ENCODE data around the gene GRID2.

The GRID2 gene

GRCh38 chr4:92461732-92462131 is 158.0 kb downstream of the GRID2 start:
- H3K27ac ChIP-seq, result no peak overlapping the region
- TF ChIP-seq ZFX (IDR thresholded peaks at IDR 0.05), result no peak

- TF ChIP-seq CTCF (conservative IDR thresholded peaks at IDR 0.05) (no peak), ZFX (IDR thresholded peaks at IDR 0.05) (no peak)
- no peak overlapping the region for H3K27ac ChIP-seq
Observed at GRCh38 chr4:92477298-92477697, 173.5 kb downstream of the GRID2 start.

- H3K27ac ChIP-seq, result peak overlapping the region; percentile 71
- no peak for TF ChIP-seq ZFX (IDR thresholded peaks at IDR 0.05)
- no peak for TF ChIP-seq CTCF (conservative IDR thresholded peaks at IDR 0.05)
Observed at GRCh38 chr4:92483341-92483740, 179.6 kb downstream of the GRID2 start.

GRCh38 chr4:92488496-92488895 is 184.7 kb downstream of the GRID2 start:
- no peak overlapping the region for H3K27ac ChIP-seq
- TF ChIP-seq CTCF (conservative IDR thresholded peaks at IDR 0.05) (no peak), ZFX (IDR thresholded peaks at IDR 0.05) (no peak)

- no peak overlapping the region for H3K27ac ChIP-seq
- no peak for TF ChIP-seq CTCF (conservative IDR thresholded peaks at IDR 0.05)
- no peak for TF ChIP-seq ZFX (IDR thresholded peaks at IDR 0.05)
Observed at GRCh38 chr4:92497141-92497540, 193.4 kb downstream of the GRID2 start.

GRCh38 chr4:92501456-92501855 is 197.7 kb downstream of the GRID2 start:
- H3K27ac ChIP-seq, result no peak overlapping the region
- TF ChIP-seq ZFX (IDR thresholded peaks at IDR 0.05) (no peak), CTCF (conservative IDR thresholded peaks at IDR 0.05) (no peak)

GRCh38 chr4:92506933-92507332 is 203.2 kb downstream of the GRID2 start:
- H3K27ac ChIP-seq, result no peak overlapping the region
- TF ChIP-seq ZFX (IDR thresholded peaks at IDR 0.05) (no peak), CTCF (conservative IDR thresholded peaks at IDR 0.05) (no peak)

GRCh38 chr4:92514627-92515026 is 210.9 kb downstream of the GRID2 start:
- H3K27ac ChIP-seq, result no peak overlapping the region
- TF ChIP-seq CTCF (conservative IDR thresholded peaks at IDR 0.05), result no peak
- no peak for TF ChIP-seq ZFX (IDR thresholded peaks at IDR 0.05)
